Ectodermal cell (in vitro differentiated cells): ENCODE data around the gene CXCR2.

Source experiments
- H3K27ac ChIP-seq: 2 replicates; pipeline ENCODE4 v1.7.0; 2013; ENCODE audit warnings: mild to moderate bottlenecking, low read depth, low read length; ENCODE audit not compliant: insufficient read depth, poor library complexity, severe bottlenecking
- H3K27me3 ChIP-seq: 2 replicates; pipeline ENCODE4 v1.7.0; 2013; ENCODE audit warnings: mild to moderate bottlenecking, low read length; ENCODE audit not compliant: insufficient read depth, control insufficient read depth, poor library complexity, severe bottlenecking
- H3K36me3 ChIP-seq: one replicate; pipeline ENCODE4 v1.7.0; 2013; ENCODE audit warnings: low read length; ENCODE audit not compliant: control insufficient read depth, insufficient read depth
- H3K4me1 ChIP-seq: one replicate; pipeline ENCODE4 v1.7.0; 2013; ENCODE audit warnings: low read length; ENCODE audit not compliant: control insufficient read depth, insufficient read depth
- H3K4me3 ChIP-seq: 2 replicates; pipeline ENCODE4 v1.7.0; 2013; ENCODE audit warnings: low read depth, low read length, control low read depth; ENCODE audit not compliant: insufficient read depth
- H3K9me3 ChIP-seq: 2 replicates; pipeline ENCODE4 v1.7.0; 2013; ENCODE audit warnings: mild to moderate bottlenecking, low read length, moderate library complexity; ENCODE audit not compliant: control insufficient read depth
- WGBS, 2 experiments: methylation state at CpG; one replicate each; pipeline ENCODE4 v1.1.7; 2013; ENCODE audit warnings: missing lambda C conversion rate in 2 of 2; 5-methylcytosine and 5-hydroxymethylcytosine counted together

The CXCR2 gene

GRCh38 chr2:218129458-218130135 is 3.8 kb downstream of the CXCR2 start:
- H3K27me3 ChIP-seq, result no peaks in the 10 kb centered on the region
- H3K4me3 ChIP-seq, result no peak overlapping the region
- 87 to 99% methylated on average over 6 of the region's 6 CpGs for WGBS, 2 experiments
- H3K9me3 ChIP-seq, result no peaks in the 10 kb centered on the region
- H3K27ac ChIP-seq, result no peak overlapping the region
- no peaks in the 10 kb centered on the region for H3K36me3 ChIP-seq
- H3K4me1 ChIP-seq, result no peaks in the 10 kb centered on the region

- 92 to 100% methylated on average over 2 of the region's 2 CpGs for WGBS, 2 experiments
- no peaks in the 10 kb centered on the region for H3K9me3 ChIP-seq
- no peaks in the 10 kb centered on the region for H3K27me3 ChIP-seq
- no peak overlapping the region for H3K27ac ChIP-seq
- H3K4me3 ChIP-seq, result no peak overlapping the region
- no peaks in the 10 kb centered on the region for H3K4me1 ChIP-seq
- H3K36me3 ChIP-seq, result no peaks in the 10 kb centered on the region
These were observed 4.5 kb downstream of the CXCR2 start for GRCh38 chr2:218130377-218130776.

GRCh38 chr2:218130822-218131221 is 5.0 kb downstream of the CXCR2 start:
- no peaks in the 10 kb centered on the region for H3K4me1 ChIP-seq
- H3K27ac ChIP-seq, result no peak overlapping the region
- H3K4me3 ChIP-seq, result no peak overlapping the region
- no peaks in the 10 kb centered on the region for H3K36me3 ChIP-seq
- no peaks in the 10 kb centered on the region for H3K9me3 ChIP-seq
- H3K27me3 ChIP-seq, result no peaks in the 10 kb centered on the region

GRCh38 chr2:218137514-218137913 is 11.7 kb downstream of the CXCR2 start:
- no peaks in the 10 kb centered on the region for H3K36me3 ChIP-seq
- no peak overlapping the region for H3K4me3 ChIP-seq
- no peak overlapping the region for H3K27ac ChIP-seq
- no peaks in the 10 kb centered on the region for H3K27me3 ChIP-seq
- no peaks in the 10 kb centered on the region for H3K9me3 ChIP-seq
- H3K4me1 ChIP-seq, result peaks cover 4% of the 10 kb centered on the region
- WGBS, 2 experiments, result 70 to 73% methylated on average over 3 of the region's 3 CpGs

GRCh38 chr2:218138047-218138446 is 12.2 kb downstream of the CXCR2 start:
- 86 to 92% methylated on average over 4 of the region's 4 CpGs for WGBS, 2 experiments
- peaks cover 4% of the 10 kb centered on the region for H3K4me1 ChIP-seq
- no peak overlapping the region for H3K27ac ChIP-seq
- H3K4me3 ChIP-seq, result no peak overlapping the region
- H3K36me3 ChIP-seq, result no peaks in the 10 kb centered on the region
- H3K27me3 ChIP-seq, result no peaks in the 10 kb centered on the region
- H3K9me3 ChIP-seq, result no peaks in the 10 kb centered on the region

- H3K27ac ChIP-seq, result no peak overlapping the region
- H3K4me1 ChIP-seq, result no peaks in the 10 kb centered on the region
- H3K36me3 ChIP-seq, result no peaks in the 10 kb centered on the region
- H3K4me3 ChIP-seq, result no peak overlapping the region
- no peaks in the 10 kb centered on the region for H3K27me3 ChIP-seq
- WGBS, 2 experiments, result 70 to 72% methylated on average over 3 of the region's 3 CpGs
- no peaks in the 10 kb centered on the region for H3K9me3 ChIP-seq
These were observed 19.3 kb downstream of the CXCR2 start for GRCh38 chr2:218145124-218145523.

- Histone ChIP-seq H3K4me1 (no peaks in the 10 kb centered on the region), H3K27me3 (no peaks in the 10 kb centered on the region), H3K27ac (no peak overlapping the region), H3K36me3 (no peaks in the 10 kb centered on the region), H3K9me3 (no peaks in the 10 kb centered on the region), H3K4me3 (no peak overlapping the region)
These were observed 20.2 kb downstream of the CXCR2 start for GRCh38 chr2:218146056-218146455.

- H3K27ac ChIP-seq, result no peak overlapping the region
- H3K4me1 ChIP-seq, result no peaks in the 10 kb centered on the region
- H3K36me3 ChIP-seq, result no peaks in the 10 kb centered on the region
- H3K27me3 ChIP-seq, result no peaks in the 10 kb centered on the region
- no peak overlapping the region for H3K4me3 ChIP-seq
- no peaks in the 10 kb centered on the region for H3K9me3 ChIP-seq
- WGBS, 2 experiments, result 71 to 72% methylated on average over 5 of the region's 5 CpGs
These were observed 23.3 kb downstream of the CXCR2 start for GRCh38 chr2:218149098-218149497.

GRCh38 chr2:218149848-218150440 is 24.1 kb downstream of the CXCR2 start:
- WGBS, 2 experiments, result 87 to 93% methylated on average over 5 of the region's 5 CpGs
- H3K4me1 ChIP-seq, result no peaks in the 10 kb centered on the region
- H3K27me3 ChIP-seq, result no peaks in the 10 kb centered on the region
- no peak overlapping the region for H3K4me3 ChIP-seq
- H3K27ac ChIP-seq, result no peak overlapping the region
- no peaks in the 10 kb centered on the region for H3K36me3 ChIP-seq
- H3K9me3 ChIP-seq, result no peaks in the 10 kb centered on the region

- Histone ChIP-seq H3K27me3 (no peaks in the 10 kb centered on the region), H3K27ac (no peak overlapping the region), H3K4me3 (no peak overlapping the region), H3K36me3 (no peaks in the 10 kb centered on the region), H3K4me1 (no peaks in the 10 kb centered on the region), H3K9me3 (no peaks in the 10 kb centered on the region)
- 95% methylated on average over 8 of the region's 8 CpGs for WGBS, 2 experiments
These were observed 26.3 kb downstream of the CXCR2 start for GRCh38 chr2:218152172-218152571.
